ENCODE data around the gene RTN4R.

RTN4R gene

DNA sequence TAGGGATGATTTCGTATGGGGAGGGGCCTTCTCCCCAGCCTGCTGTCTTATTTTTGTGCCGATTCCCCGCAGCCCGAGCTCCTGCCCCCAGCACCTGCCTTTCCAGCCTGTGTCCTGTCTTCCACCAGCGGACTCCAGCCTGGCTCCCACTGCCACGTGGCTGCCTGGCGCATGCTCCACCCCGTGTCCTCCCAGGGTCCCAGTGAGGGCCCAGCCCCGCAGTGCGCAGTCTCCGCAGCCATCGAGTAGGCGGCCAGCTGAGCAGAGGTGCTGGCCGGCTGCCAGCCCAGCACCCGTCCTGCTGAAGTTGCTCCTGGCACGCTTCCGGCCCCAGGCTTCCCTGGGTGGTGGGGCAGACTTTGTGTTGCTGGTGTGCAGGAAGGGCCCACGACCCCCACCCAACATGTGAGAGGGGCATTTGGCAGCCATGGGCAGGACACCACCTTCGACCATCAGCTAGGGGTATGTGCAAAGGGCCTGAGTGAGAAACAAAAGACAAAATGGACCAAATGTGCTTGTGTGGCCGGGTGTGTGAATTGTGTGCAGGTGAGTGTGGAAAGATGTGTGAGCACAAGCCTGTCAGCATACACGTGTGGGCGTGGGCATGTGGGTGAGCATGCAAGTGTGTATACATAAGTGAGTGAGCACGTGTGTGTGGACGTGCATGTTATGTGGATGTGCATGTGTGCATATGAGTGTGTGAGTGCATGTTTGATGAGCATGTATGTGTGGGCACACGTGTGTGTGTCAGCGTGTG lies 55.9 kb downstream of the RTN4R start:
- TF ChIP-seq, protein P1, sequence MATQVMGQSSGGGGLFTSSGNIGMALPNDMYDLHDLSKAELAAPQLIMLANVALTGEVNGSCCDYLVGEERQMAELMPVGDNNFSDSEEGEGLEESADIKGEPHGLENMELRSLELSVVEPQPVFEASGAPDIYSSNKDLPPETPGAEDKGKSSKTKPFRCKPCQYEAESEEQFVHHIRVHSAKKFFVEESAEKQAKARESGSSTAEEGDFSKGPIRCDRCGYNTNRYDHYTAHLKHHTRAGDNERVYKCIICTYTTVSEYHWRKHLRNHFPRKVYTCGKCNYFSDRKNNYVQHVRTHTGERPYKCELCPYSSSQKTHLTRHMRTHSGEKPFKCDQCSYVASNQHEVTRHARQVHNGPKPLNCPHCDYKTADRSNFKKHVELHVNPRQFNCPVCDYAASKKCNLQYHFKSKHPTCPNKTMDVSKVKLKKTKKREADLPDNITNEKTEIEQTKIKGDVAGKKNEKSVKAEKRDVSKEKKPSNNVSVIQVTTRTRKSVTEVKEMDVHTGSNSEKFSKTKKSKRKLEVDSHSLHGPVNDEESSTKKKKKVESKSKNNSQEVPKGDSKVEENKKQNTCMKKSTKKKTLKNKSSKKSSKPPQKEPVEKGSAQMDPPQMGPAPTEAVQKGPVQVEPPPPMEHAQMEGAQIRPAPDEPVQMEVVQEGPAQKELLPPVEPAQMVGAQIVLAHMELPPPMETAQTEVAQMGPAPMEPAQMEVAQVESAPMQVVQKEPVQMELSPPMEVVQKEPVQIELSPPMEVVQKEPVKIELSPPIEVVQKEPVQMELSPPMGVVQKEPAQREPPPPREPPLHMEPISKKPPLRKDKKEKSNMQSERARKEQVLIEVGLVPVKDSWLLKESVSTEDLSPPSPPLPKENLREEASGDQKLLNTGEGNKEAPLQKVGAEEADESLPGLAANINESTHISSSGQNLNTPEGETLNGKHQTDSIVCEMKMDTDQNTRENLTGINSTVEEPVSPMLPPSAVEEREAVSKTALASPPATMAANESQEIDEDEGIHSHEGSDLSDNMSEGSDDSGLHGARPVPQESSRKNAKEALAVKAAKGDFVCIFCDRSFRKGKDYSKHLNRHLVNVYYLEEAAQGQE (IDR thresholded peaks at IDR 0.05; ENCODE audit: insufficient read depth in 1 of 2, low read depth in 2 of 2, low read length in 2 of 2) = no peak
- TF ChIP-seq TAF1 (IDR thresholded peaks at IDR 0.05; ENCODE audit: borderline replicate concordance, insufficient read depth, low read length) (no peak), POLR2AphosphoS5 (IDR thresholded peaks at IDR 0.05; ENCODE audit: low read depth, low read length) (no peak), FOXP2 (optimal IDR thresholded peaks at IDR 0.05; ENCODE audit: borderline replicate concordance, extremely low read depth, extremely low read length, insufficient read depth) (no peak)

DNA sequence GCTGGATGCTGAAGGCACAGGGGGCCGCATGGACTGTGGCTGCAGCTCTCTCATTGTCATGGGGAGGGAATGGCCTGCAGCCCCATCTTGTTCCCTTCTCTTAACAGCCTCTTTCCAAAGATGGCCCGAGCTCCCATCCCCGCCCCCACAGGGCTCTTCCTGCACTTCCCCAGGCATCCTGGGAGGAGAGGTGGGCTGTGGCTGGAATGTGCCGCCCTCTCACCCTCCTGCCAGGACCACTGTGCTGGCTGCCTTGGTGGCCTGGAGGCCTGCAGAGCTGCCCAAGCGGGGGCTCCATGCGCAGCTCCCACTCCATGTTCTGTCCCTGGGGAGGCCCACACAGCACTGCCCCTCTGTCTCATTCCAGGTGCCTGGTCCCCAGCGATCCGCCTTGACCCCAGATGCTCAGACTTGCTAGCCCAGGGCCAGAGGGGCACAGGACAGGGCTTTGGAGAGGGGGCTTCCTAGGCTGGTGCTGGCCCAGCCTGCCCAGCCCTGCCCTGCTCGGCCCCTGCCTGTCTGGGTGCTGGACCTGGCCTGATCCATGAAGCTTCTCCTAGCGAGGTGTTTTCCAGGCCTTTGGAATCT lies 56.6 kb downstream of the RTN4R start:
- no peak for TF ChIP-seq FOXP2 (optimal IDR thresholded peaks at IDR 0.05; ENCODE audit: borderline replicate concordance, extremely low read depth, extremely low read length, insufficient read depth)
- TF ChIP-seq TAF1 (IDR thresholded peaks at IDR 0.05; ENCODE audit: borderline replicate concordance, insufficient read depth, low read length) = no peak
- no peak for TF ChIP-seq SIN3A (IDR thresholded peaks at IDR 0.05; ENCODE audit: borderline replicate concordance, insufficient read depth, low read length)
- TF ChIP-seq, protein P1 (IDR thresholded peaks at IDR 0.05; ENCODE audit: insufficient read depth in 1 of 2, low read depth in 2 of 2, low read length in 2 of 2) = no peak
- TF ChIP-seq POLR2AphosphoS5 (IDR thresholded peaks at IDR 0.05; ENCODE audit: low read depth, low read length) = no peak

DNA sequence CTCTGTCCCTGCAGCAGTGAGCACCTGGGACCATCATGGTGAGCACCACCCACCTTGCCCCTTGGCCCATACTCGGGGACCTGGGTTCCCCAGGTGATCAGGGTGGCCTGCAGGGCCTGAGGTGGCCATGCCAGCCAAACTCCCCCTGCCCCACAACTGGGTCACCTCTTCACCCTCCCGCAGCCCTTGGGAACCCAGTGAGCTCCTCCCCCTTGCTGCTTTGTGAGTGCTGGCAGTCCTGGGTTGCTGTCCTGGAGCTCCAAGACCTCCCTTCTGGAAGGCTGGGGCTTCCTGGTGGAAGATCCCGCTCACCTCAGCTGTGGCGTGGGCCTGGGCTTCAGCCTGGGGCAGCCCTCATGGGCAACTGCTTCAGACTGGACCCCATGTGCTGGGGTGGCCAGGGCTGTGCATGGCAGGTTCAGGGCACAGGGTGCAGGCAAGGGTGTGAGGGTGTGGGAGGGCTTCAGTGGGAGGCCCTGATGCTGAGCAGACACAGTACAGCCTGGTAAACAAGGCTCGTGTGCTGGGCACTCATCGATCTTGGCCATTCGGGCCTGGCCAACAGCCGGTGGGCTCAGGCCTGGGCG lies 57.6 kb downstream of the RTN4R start:
- no peak for TF ChIP-seq FOXP2 (optimal IDR thresholded peaks at IDR 0.05; ENCODE audit: borderline replicate concordance, extremely low read depth, extremely low read length, insufficient read depth)
- TF ChIP-seq, protein P1 (IDR thresholded peaks at IDR 0.05; ENCODE audit: insufficient read depth in 1 of 2, low read depth in 2 of 2, low read length in 2 of 2) = no peak
- no peak for TF ChIP-seq POLR2AphosphoS5 (IDR thresholded peaks at IDR 0.05; ENCODE audit: low read depth, low read length)
- no peak for TF ChIP-seq TAF1 (IDR thresholded peaks at IDR 0.05; ENCODE audit: borderline replicate concordance, insufficient read depth, low read length)
- no peak for TF ChIP-seq SIN3A (IDR thresholded peaks at IDR 0.05; ENCODE audit: borderline replicate concordance, insufficient read depth, low read length)

DNA sequence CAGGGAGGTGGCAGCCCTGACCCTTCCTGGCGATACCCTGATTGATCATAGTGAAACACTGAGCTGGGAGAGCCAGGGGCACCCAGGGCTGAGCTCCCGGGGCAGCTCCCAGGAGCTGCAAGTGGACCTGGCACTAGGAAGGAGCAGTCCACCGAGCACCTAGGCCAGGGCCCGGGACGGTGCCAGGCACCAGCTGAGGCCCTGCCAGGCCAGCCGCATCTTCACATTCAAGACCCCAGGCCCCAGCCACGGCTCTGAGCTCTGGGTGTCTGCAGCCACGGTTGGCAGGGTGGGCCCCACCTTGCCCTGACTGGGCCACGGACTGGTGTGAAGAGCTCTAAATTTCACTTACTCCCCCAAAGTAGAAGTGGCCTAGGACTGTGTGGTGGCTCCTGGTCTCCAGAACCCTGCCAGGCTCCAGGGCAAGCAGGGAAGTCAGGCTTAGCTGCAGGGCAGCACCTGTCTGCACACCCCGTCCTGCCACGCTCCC lies 58.3 kb downstream of the RTN4R start:
- no peak for TF ChIP-seq POLR2AphosphoS5 (IDR thresholded peaks at IDR 0.05; ENCODE audit: low read depth, low read length)

DNA sequence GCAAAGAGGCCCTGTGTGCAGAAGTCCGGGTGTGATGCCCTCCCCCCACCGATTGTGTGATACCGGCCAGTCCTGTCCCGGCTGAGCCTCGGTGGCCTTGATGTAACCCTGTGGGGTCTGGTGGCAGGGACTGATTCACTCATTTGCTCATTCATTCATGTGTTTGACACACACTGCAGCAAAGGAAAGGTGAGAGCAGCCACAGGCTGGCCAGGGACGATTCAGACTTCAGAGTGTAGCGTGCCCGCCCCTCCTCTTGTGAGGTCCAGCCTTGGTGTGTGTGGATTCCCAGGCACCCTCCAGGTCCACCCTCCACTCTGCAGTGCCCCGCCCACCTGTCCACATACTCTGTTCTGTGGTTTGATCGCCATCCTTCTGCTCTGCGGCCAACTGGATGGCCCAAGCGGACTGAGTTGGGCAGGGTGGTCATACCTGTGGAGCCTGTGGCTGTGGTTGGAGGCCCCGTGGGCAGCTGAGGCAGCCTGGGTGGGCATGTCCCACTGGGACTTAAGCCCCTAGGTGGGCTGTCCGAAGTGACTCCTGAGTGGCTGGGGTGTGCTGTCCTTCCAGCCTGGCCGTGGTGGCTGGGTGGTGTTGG lies 59.3 kb downstream of the RTN4R start:
- no peak for TF ChIP-seq TAF1 (IDR thresholded peaks at IDR 0.05; ENCODE audit: borderline replicate concordance, insufficient read depth, low read length)
- TF ChIP-seq FOXP2 (optimal IDR thresholded peaks at IDR 0.05; ENCODE audit: borderline replicate concordance, extremely low read depth, extremely low read length, insufficient read depth) = no peak
- TF ChIP-seq SIN3A (IDR thresholded peaks at IDR 0.05; ENCODE audit: borderline replicate concordance, insufficient read depth, low read length) = no peak
- TF ChIP-seq, protein P1 (IDR thresholded peaks at IDR 0.05; ENCODE audit: insufficient read depth in 1 of 2, low read depth in 2 of 2, low read length in 2 of 2) = no peak
- no peak for TF ChIP-seq POLR2AphosphoS5 (IDR thresholded peaks at IDR 0.05; ENCODE audit: low read depth, low read length)

Data from PFSK-1 (cell line).